Prostate gland (tissue), 2 donors: Measurements from ENCODE around the gene DDTL. TPM values are rescaled to one million over a fixed set of nuclear protein-coding genes. Genes with fewer than 3 reads are reported as not detected.
"Not testable (repeated sequence)": the region's sequence is repeated elsewhere in the genome, so short reads cannot be mapped to it uniquely, and the experiment has no call there.

Source experiments
- DNase-seq: peaks from one replicate; pipeline ENCODE4 v3.0.0-alpha.2; 2019; ENCODE audit warnings: low spot score
- H3K27ac ChIP-seq, 2 donors: fragments of 200-600 bp; sonication (generic); 2 replicates each; pipeline ENCODE4 v1.5.1; 2017 to 2019
- H3K27me3 ChIP-seq: fragments of 200-600 bp; sonication (generic); replicated peaks from 2 replicates; pipeline ENCODE4 v1.5.1; 2019; ENCODE audit not compliant: insufficient read depth
- H3K36me3 ChIP-seq, 2 donors: fragments of 200-600 bp; sonication (generic); 1 replicate in 1 of 2; 2 replicates in 1 of 2; pipeline versions ENCODE4 v1.5.1 to v1.8.1; 2017 to 2019
- H3K4me1 ChIP-seq: fragments of 200-600 bp; sonication (generic); replicated peaks from 2 replicates; pipeline ENCODE4 v1.5.1; 2019
- H3K4me3 ChIP-seq, 2 donors: fragments of 200-600 bp; sonication (generic); 2 replicates each; pipeline ENCODE4 v1.5.1; 2017 to 2019
- H3K9me3 ChIP-seq: fragments of 200-600 bp; sonication (generic); 2 replicates; pipeline ENCODE4 v1.5.1; 2017
- CTCF ChIP-seq, 4 experiments: fragments of 200-600 bp in 2 of 4; fragments of 450-650 bp in 2 of 4; sonication (generic) in 2 of 4; IDR thresholded peaks; 1 replicate in 3 of 4; 2 replicates in 1 of 4; pipeline ENCODE4 v1.5.1; 2016 to 2019; ENCODE audit warnings: antibody characterized with exemption in 4 of 4, mild to moderate bottlenecking in 2 of 4, moderate library complexity in 2 of 4
- POLR2A ChIP-seq: fragments of 450-650 bp; IDR thresholded peaks from one replicate; pipeline ENCODE4 v1.6.1; 2016; ENCODE audit warnings: antibody characterized with exemption, mild to moderate bottlenecking
- POLR2AphosphoS5 ChIP-seq: sonication (generic); formaldehyde crosslinking; IDR thresholded peaks from one replicate; pipeline ENCODE4 v1.6.1; 2017; ENCODE audit warnings: antibody characterized with exemption
- WGBS: methylation state at CpG from one replicate; pipeline ENCODE4 v1.1.5; 2018; 5-methylcytosine and 5-hydroxymethylcytosine counted together
- intact Hi-C: fragments of 100-400 bp; cut with DNase I; formaldehyde crosslinking; loops from one replicate; pipeline ENCODE4 v1.14.2; 2022
- total RNA-seq, 2 donors: library from RNA; depleted of rRNA; stranded (reverse); fragments of >200 nt; gene quantifications; one replicate each; pipeline ENCODE4 v1.1.0, GENCODE V29; 2016

The DDTL gene
- total RNA-seq, 2 donors from 2014 or later: 2.2 TPM; not detected in 1

DNA sequence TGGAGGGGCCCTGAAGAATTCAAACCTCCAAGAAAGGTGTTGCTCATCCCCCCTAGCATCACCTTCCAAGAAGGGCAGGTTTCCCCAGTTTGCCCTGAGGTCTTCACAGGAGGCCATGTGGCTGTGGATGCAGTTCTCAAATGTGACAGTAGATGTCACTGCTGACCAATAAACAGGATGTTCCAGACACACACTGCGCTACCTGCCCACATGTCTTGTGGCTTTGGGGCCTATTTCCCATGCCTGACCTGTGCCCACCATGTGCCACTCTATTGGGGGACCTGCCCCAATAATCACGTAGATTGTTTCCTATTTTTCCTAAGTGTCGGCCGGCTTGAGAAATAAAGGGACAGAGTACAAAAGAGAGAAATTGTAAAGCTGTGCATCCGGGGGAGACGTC is 17.7 kb downstream of the DDTL start:
- no peaks in the 10 kb centered on the region for H3K9me3 ChIP-seq
- no peak overlapping the region for H3K4me3 ChIP-seq
- H3K27me3 ChIP-seq: no peaks in the 10 kb centered on the region
- 43% methylated on average over 6 of the region's 6 CpGs for WGBS
- H3K4me1 ChIP-seq: no peaks in the 10 kb centered on the region
- no peak overlapping the region for H3K27ac ChIP-seq
- no peak for DNase-seq
- intact Hi-C loops: no loop called here
- H3K36me3 ChIP-seq: no peaks in the 10 kb centered on the region
- TF ChIP-seq CTCF (IDR thresholded peaks at IDR 0.05) (peak in 2 of 4 experiments; percentile 23 to 30), POLR2A (no peak), POLR2AphosphoS5 (no peak)

DNA sequence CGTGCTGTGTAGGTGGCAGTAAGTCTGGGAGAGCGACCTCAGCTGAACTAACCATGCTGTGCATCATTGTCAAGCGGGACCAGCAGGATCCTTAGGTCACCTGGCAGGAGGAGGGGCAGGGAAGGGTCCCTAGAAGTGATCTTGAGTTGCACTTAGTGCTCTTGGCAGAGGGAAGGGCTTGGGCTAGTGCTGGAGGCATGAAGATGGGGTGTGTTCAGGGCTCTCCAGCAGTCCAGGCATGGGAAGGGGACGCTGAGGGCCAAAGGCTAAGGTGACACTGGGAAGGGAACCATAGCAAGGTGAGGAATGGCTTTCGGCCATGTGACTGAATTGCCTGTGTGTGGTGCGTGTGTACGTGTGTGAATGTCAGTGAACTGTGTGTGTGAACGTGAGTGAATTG is 19.4 kb downstream of the DDTL start:
- intact Hi-C loops, H3K4me3 ChIP-seq, H3K4me1 ChIP-seq, DNase-seq, H3K36me3 ChIP-seq, H3K9me3 ChIP-seq, H3K27me3 ChIP-seq, H3K27ac ChIP-seq: not testable (repeated sequence)
- 85% methylated on average over 5 of the region's 8 CpGs for WGBS

- H3K9me3 ChIP-seq, H3K36me3 ChIP-seq, DNase-seq, H3K4me3 ChIP-seq, H3K4me1 ChIP-seq, H3K27me3 ChIP-seq, intact Hi-C loops, H3K27ac ChIP-seq: not testable (repeated sequence)
- 63% methylated on average over 4 of the region's 4 CpGs for WGBS
Observed at GRCh38 chr22:23986538-23987178, 20.0 kb downstream of the DDTL start.

- H3K4me3 ChIP-seq, intact Hi-C loops, H3K9me3 ChIP-seq, DNase-seq, H3K4me1 ChIP-seq, H3K36me3 ChIP-seq, H3K27ac ChIP-seq, H3K27me3 ChIP-seq: not testable (repeated sequence)
- 86% methylated on average over 1 of the region's 3 CpGs for WGBS
Observed at GRCh38 chr22:23989583-23990244, 23.0 kb downstream of the DDTL start.

GRCh38 chr22:23993080-23993479 is 26.4 kb downstream of the DDTL start:
- 55% methylated on average over 2 of the region's 2 CpGs for WGBS
- H3K9me3 ChIP-seq, DNase-seq, H3K4me1 ChIP-seq, intact Hi-C loops, H3K27me3 ChIP-seq, H3K36me3 ChIP-seq, H3K4me3 ChIP-seq, H3K27ac ChIP-seq: not testable (repeated sequence)

- H3K27ac ChIP-seq, H3K36me3 ChIP-seq, intact Hi-C loops, H3K27me3 ChIP-seq, H3K9me3 ChIP-seq, DNase-seq, H3K4me1 ChIP-seq, H3K4me3 ChIP-seq: not testable (repeated sequence)
- WGBS: 62% methylated on average over 4 of the region's 4 CpGs
Observed at GRCh38 chr22:23993581-23994177, 27.0 kb downstream of the DDTL start.

- intact Hi-C loops: no loop called here
- H3K36me3 ChIP-seq: no peaks in the 10 kb centered on the region
- no peak overlapping the region for H3K27ac ChIP-seq
- no peak for TF ChIP-seq POLR2AphosphoS5
- TF ChIP-seq POLR2A: no peak
- TF ChIP-seq CTCF (IDR thresholded peaks at IDR 0.05): no peak
- H3K27me3 ChIP-seq: no peaks in the 10 kb centered on the region
- WGBS: 99% methylated on average over 3 of the region's 3 CpGs
- H3K9me3 ChIP-seq: no peaks in the 10 kb centered on the region
- DNase-seq: no peak
- H3K4me1 ChIP-seq: no peaks in the 10 kb centered on the region
- H3K4me3 ChIP-seq: no peak overlapping the region
Observed at GRCh38 chr22:23997092-23997491, 30.4 kb downstream of the DDTL start.

GRCh38 chr22:23999779-24000178 is 33.1 kb downstream of the DDTL start:
- H3K27ac ChIP-seq, H3K4me3 ChIP-seq, H3K4me1 ChIP-seq, H3K9me3 ChIP-seq, H3K27me3 ChIP-seq, DNase-seq, intact Hi-C loops, H3K36me3 ChIP-seq: not testable (repeated sequence)
- 79% methylated on average over 7 of the region's 7 CpGs for WGBS
